Kidney epithelial cell (primary cell): ENCODE results near the gene DUSP12. TPM values are rescaled to one million over a fixed set of nuclear protein-coding genes. Genes with fewer than 3 reads are reported as not detected.

Source experiments
- DNase-seq: peaks from one replicate; pipeline ENCODE4 v3.0.0-alpha.2; 2010; ENCODE audit warnings: low read depth
- H3K27me3 ChIP-seq: 2 replicates; pipeline ENCODE4 v1.6.0; 2011; ENCODE audit warnings: low read length; ENCODE audit not compliant: control insufficient read depth, insufficient read depth
- H3K36me3 ChIP-seq: 2 replicates; pipeline ENCODE4 v1.5.1; 2011; ENCODE audit warnings: low read length; ENCODE audit not compliant: control insufficient read depth, insufficient read depth
- H3K4me3 ChIP-seq: 2 replicates; pipeline ENCODE4 v1.5.1; 2011; ENCODE audit warnings: low read depth, mild to moderate bottlenecking, control low read depth, low read length
- CTCF ChIP-seq: IDR thresholded peaks from 2 replicates; pipeline ENCODE4 v1.5.1; 2011; ENCODE audit warnings: mild to moderate bottlenecking, moderate library complexity, low read length, control low read depth, inconsistent platforms; ENCODE audit not compliant: insufficient read depth, poor library complexity, severe bottlenecking
- total RNA-seq: library from RNA; depleted of rRNA; stranded (reverse); fragments of >200 nt; gene quantifications from 2 replicates; pipeline ENCODE4 v1.2.3, GENCODE V29; 2015

The DUSP12 gene
- total RNA-seq, 1 donor from 2014 or later, result 48.0 TPM

GRCh38 chr1:161770250-161770649 is 20.7 kb downstream of the DUSP12 start:
- no peak for DNase-seq
- Histone ChIP-seq H3K4me3 (no peak overlapping the region), H3K36me3 (no peaks in the 10 kb centered on the region), H3K27me3 (no peaks in the 10 kb centered on the region)
- no peak for TF ChIP-seq CTCF

- Histone ChIP-seq H3K4me3 (no peak overlapping the region), H3K27me3 (no peaks in the 10 kb centered on the region), H3K36me3 (no peaks in the 10 kb centered on the region)
- TF ChIP-seq CTCF, result no peak
- DNase-seq, result no peak
Measured at GRCh38 chr1:161771161-161771560, 21.6 kb downstream of the DUSP12 start.

GRCh38 chr1:161771973-161772372 is 22.4 kb downstream of the DUSP12 start:
- Histone ChIP-seq H3K4me3 (no peak overlapping the region), H3K27me3 (no peaks in the 10 kb centered on the region), H3K36me3 (no peaks in the 10 kb centered on the region)
- no peak for TF ChIP-seq CTCF
- no peak for DNase-seq

- TF ChIP-seq CTCF, result no peak
- no peaks in the 10 kb centered on the region for H3K27me3 ChIP-seq
- no peaks in the 10 kb centered on the region for H3K36me3 ChIP-seq
- DNase-seq, result no peak
- H3K4me3 ChIP-seq, result no peak overlapping the region
Measured at GRCh38 chr1:161772397-161772796, 22.8 kb downstream of the DUSP12 start.

GRCh38 chr1:161773791-161774190 is 24.2 kb downstream of the DUSP12 start:
- no peaks in the 10 kb centered on the region for H3K36me3 ChIP-seq
- no peak for TF ChIP-seq CTCF
- H3K4me3 ChIP-seq, result no peak overlapping the region
- no peak for DNase-seq
- no peaks in the 10 kb centered on the region for H3K27me3 ChIP-seq

- H3K4me3 ChIP-seq, result no peak overlapping the region
- no peaks in the 10 kb centered on the region for H3K36me3 ChIP-seq
- DNase-seq, result no peak
- no peaks in the 10 kb centered on the region for H3K27me3 ChIP-seq
- TF ChIP-seq CTCF, result no peak
Measured at GRCh38 chr1:161777261-161777660, 27.7 kb downstream of the DUSP12 start.
